NOMO-1 treated with DMSO at 0.1 percent for 48 hours (cell line): ENCODE data around the gene OR10T2.
"Not testable (repeated sequence)": the region's sequence is repeated elsewhere in the genome, so short reads cannot be mapped to it uniquely, and the experiment has no call there.

Experiments
- DNase-seq: peaks from one replicate; lab custom pipeline; 2025; ENCODE audit not compliant: unreplicated experiment; lab: John Stamatoyannopoulos, UW

The OR10T2 gene

GRCh38 chr1:158398818-158399514 lies at the start of gene OR10T2:
OR10T2 (minus strand) TSS chr1:158399466; CDS start chr1:158399466, 0 bp downstream.
- no peak for DNase-seq

GRCh38 chr1:158445376-158445775 lies 46.1 kb upstream of the OR10T2 start:
- no peak for DNase-seq

GRCh38 chr1:158434741-158435140 lies 35.5 kb upstream of the OR10T2 start:
- peak; percentile 25 for DNase-seq

GRCh38 chr1:158430163-158430562 lies 30.9 kb upstream of the OR10T2 start:
- peak; percentile 87 for DNase-seq

- no peak for DNase-seq
These were observed 26.9 kb upstream of the OR10T2 start, which contains the start of gene OR10K2 for GRCh38 chr1:158426137-158426536. OR10K2 (minus strand) TSS chr1:158426237; CDS start chr1:158420866, 5,371 bp downstream.

GRCh38 chr1:158425027-158425426 lies 25.8 kb upstream of the OR10T2 start:
- peak; percentile 52 for DNase-seq

- DNase-seq = no peak
These were observed 22.9 kb upstream of the OR10T2 start for GRCh38 chr1:158422212-158422611.

GRCh38 chr1:158417586-158417985 lies 18.3 kb upstream of the OR10T2 start:
- no peak for DNase-seq

- no peak for DNase-seq
These were observed 15.5 kb upstream of the OR10T2 start for GRCh38 chr1:158414651-158415345.

GRCh38 chr1:158407092-158407491 lies 7.8 kb upstream of the OR10T2 start:
- DNase-seq = no peak

GRCh38 chr1:158400871-158401270 lies 1.6 kb upstream of the OR10T2 start:
- no peak for DNase-seq

GRCh38 chr1:158396646-158397045 lies 2.6 kb downstream of the OR10T2 start:
- no peak for DNase-seq

GRCh38 chr1:158393476-158393875 lies 5.8 kb downstream of the OR10T2 start:
- DNase-seq = no peak

- DNase-seq = no peak
These were observed 8.2 kb downstream of the OR10T2 start for GRCh38 chr1:158391099-158391498.

GRCh38 chr1:158390331-158390730 lies 8.9 kb downstream of the OR10T2 start:
- no peak for DNase-seq

- peak; percentile 79 for DNase-seq
These were observed 24.4 kb downstream of the OR10T2 start for GRCh38 chr1:158374860-158375259.

GRCh38 chr1:158374101-158374500 lies 25.2 kb downstream of the OR10T2 start:
- not testable (repeated sequence) for DNase-seq

GRCh38 chr1:158371188-158371953 lies 27.9 kb downstream of the OR10T2 start:
- DNase-seq = no peak

- no peak for DNase-seq
These were observed 32.5 kb downstream of the OR10T2 start for GRCh38 chr1:158366783-158367182.

GRCh38 chr1:158362941-158363340 lies 36.3 kb downstream of the OR10T2 start:
- DNase-seq = no peak

GRCh38 chr1:158362482-158362881 lies 36.8 kb downstream of the OR10T2 start:
- DNase-seq = no peak

- no peak for DNase-seq
These were observed 41.8 kb downstream of the OR10T2 start for GRCh38 chr1:158357441-158357840.
